SU-DHL-6 (cell line): ENCODE measurements around the gene FAM156A.
"Not testable (repeated sequence)": the region's sequence is repeated elsewhere in the genome, so short reads cannot be mapped to it uniquely, and the experiment has no call there.

Experiments used
- H2AFZ ChIP-seq: fragments of 200-600 bp; sonication (generic); 2 replicates; pipeline ENCODE4 v1.6.1; 2014; ENCODE audit warnings: low read depth, mild to moderate bottlenecking, moderate library complexity, mixed read lengths, antibody characterized with exemption, low read length; ENCODE audit not compliant: severe bottlenecking
- H3F3A ChIP-seq: fragments of 200-600 bp; shearing (Covaris generic); 2 replicates; pipeline ENCODE4 v1.6.0; 2016; ENCODE audit warnings: antibody characterized with exemption, mild to moderate bottlenecking; ENCODE audit not compliant: insufficient read depth
- H3K27ac ChIP-seq: fragments of 200-600 bp; sonication (generic); 2 replicates; pipeline ENCODE4 v1.5.1; 2016; ENCODE audit warnings: low read depth, mild to moderate bottlenecking, low read length, moderate library complexity, mixed read lengths
- H3K27me3 ChIP-seq: fragments of 200-600 bp; sonication (generic), shearing (Covaris generic); 2 replicates; pipeline ENCODE4 v1.6.0; 2014; ENCODE audit warnings: mild to moderate bottlenecking, low read length
- H3K36me3 ChIP-seq: fragments of 200-600 bp; sonication (generic); 2 replicates; pipeline ENCODE4 v1.6.1; 2014; ENCODE audit warnings: mild to moderate bottlenecking, low read length, mixed read lengths
- H3K4me2 ChIP-seq: fragments of 300-600, 200-600 bp; shearing (Covaris generic), sonication (generic); 2 replicates; pipeline ENCODE4 v1.6.0; 2014; ENCODE audit warnings: low read length, low read depth, mild to moderate bottlenecking; ENCODE audit not compliant: poor library complexity, severe bottlenecking
- H3K4me3 ChIP-seq: fragments of 200-600 bp; sonication (generic); 2 replicates; pipeline ENCODE4 v1.5.1; 2014; ENCODE audit warnings: antibody characterized with exemption, low read length, mild to moderate bottlenecking, mixed read lengths; ENCODE audit not compliant: insufficient read depth, poor library complexity, severe bottlenecking
- H3K79me2 ChIP-seq: fragments of 200-600 bp; sonication (generic); 2 replicates; pipeline ENCODE4 v1.6.1; 2014; ENCODE audit warnings: mild to moderate bottlenecking, low read length, moderate library complexity; ENCODE audit not compliant: insufficient read depth
- H3K9ac ChIP-seq: fragments of 200-600 bp; sonication (generic); 2 replicates; pipeline ENCODE4 v1.7.0; 2014; ENCODE audit warnings: mild to moderate bottlenecking, low read length
- H3K9me2 ChIP-seq: fragments of 200-600 bp; sonication (generic); replicated peaks from 2 replicates; pipeline ENCODE4 v1.6.1; 2014; ENCODE audit warnings: low read length; ENCODE audit not compliant: insufficient read depth
- H3K9me3 ChIP-seq: fragments of 200-600 bp; sonication (generic); 2 replicates; pipeline ENCODE4 v1.6.1; 2014; ENCODE audit warnings: low read length, mixed read lengths; ENCODE audit not compliant: insufficient read depth
- H4K20me1 ChIP-seq: fragments of 200-600 bp; sonication (generic); 2 replicates; pipeline ENCODE4 v1.6.1; 2014; ENCODE audit warnings: low read depth, mild to moderate bottlenecking, antibody characterized with exemption, low read length, moderate library complexity, mixed read lengths

Gene FAM156A

DNA sequence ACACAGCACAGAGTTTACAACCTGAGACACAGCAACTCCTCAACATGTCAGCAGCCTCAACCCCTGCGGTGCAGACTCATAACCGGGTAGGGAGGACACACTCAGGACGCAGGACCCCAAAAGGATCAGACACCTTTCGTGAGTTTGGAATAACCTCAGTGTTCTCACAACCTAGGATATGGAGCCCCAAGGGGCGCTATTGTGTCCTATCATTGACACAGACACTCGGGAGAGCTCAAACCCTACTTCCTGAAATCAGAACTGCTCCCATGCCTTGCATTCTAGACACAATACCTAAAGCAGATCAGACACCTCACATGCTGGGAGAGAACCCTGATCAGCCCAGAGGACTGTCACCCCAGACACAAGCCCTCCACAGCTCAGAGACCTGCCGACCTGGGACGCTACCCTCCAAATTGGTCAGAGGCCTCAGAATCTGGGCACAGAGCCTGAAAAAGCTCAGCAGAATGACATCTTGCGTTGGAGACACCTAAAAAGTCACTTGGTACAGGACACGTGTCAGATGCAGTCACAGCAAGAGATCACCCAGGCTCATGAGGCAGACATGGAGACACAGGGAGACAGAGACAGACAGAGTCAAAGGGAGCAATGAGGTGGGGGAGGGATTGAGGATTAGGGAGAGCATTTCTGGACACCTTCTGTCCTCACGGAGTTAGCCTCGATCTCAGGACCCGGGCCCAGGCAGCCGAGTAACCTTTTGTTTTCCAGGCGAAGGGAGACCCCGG is 8.8 kb upstream of the FAM156A start:
- H2AFZ ChIP-seq, H3K4me3 ChIP-seq, H3K9me2 ChIP-seq, H3K79me2 ChIP-seq, H3K9ac ChIP-seq, H4K20me1 ChIP-seq, H3K9me3 ChIP-seq, H3K4me2 ChIP-seq, H3F3A ChIP-seq, H3K27me3 ChIP-seq, H3K27ac ChIP-seq, H3K36me3 ChIP-seq: not testable (repeated sequence)

DNA sequence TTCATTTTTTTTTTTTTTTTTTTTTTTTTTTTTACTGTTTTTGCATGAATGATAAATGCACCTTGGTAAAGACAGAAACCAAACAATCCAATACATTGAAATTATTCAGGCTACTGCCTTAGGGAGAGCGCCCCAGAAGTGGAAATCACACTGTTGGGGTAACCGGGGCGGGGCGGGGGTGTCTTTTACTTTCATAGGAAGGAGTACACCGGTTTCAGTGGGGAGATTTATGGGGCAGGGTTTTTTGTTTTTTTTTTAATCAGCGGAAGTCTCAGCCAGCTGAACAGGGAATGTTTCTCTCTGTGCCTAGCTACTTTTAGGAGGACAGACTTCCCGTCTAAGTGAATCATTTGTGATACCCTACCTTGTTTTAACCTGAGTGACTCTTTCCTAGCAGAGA is 643 bp upstream of the FAM156A start:
- not testable (repeated sequence) for H3K9me2 ChIP-seq, H3K27me3 ChIP-seq, H3K79me2 ChIP-seq, H3K4me3 ChIP-seq, H3K27ac ChIP-seq, H3K9me3 ChIP-seq, H4K20me1 ChIP-seq, H3F3A ChIP-seq, H2AFZ ChIP-seq, H3K4me2 ChIP-seq, H3K36me3 ChIP-seq, H3K9ac ChIP-seq

- not testable (repeated sequence) for H3K36me3 ChIP-seq, H3K27me3 ChIP-seq, H3F3A ChIP-seq, H3K27ac ChIP-seq, H3K4me3 ChIP-seq, H4K20me1 ChIP-seq, H3K4me2 ChIP-seq, H3K9ac ChIP-seq, H2AFZ ChIP-seq, H3K9me2 ChIP-seq, H3K79me2 ChIP-seq, H3K9me3 ChIP-seq
These were observed 8.4 kb downstream of the FAM156A start for GRCh38 chrX:52949884-52950283.

DNA sequence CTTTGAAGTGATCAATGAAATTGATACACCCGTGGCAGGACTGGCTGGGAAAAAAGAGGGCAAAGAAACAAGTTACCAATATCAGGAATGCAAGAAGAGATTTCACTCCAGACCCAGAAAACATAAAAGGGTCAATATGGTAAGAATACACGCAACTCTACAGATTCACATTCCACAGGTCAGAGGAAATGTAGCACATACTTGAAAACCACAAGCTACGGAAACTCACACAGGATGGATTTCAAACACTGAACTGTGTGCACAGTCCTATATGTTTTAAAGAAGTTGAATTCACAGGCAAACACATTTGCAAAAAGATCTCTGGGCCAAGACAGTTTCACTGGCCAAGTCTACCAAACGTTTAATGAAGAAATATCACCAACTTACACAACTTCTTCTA is 9.0 kb downstream of the FAM156A start:
- H2AFZ ChIP-seq, H3K4me3 ChIP-seq, H3K9me2 ChIP-seq, H3K79me2 ChIP-seq, H3K36me3 ChIP-seq, H3F3A ChIP-seq, H3K4me2 ChIP-seq, H3K9ac ChIP-seq, H3K27me3 ChIP-seq, H4K20me1 ChIP-seq, H3K27ac ChIP-seq, H3K9me3 ChIP-seq: not testable (repeated sequence)

DNA sequence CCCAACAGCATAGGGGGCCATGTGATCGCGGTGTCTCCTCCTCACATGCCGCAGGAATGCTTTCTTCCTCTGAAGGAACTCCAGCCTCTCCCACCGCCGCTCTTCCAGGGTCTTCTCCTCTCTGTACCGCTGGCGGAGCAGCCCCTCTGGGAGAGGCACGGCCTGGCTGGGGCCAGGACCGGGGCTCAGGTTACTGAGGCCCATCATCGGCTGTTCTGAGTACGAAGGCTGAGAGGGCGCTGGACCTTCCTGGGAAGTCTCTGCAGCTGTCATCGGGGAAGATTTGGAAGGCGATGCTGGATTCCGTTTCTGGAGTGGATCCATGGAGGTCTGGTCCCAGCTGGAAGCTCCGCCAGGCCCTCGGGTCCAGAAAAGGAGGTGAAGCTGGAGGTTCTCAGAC is 10.1 kb downstream of the FAM156A start:
- not testable (repeated sequence) for H2AFZ ChIP-seq, H3K36me3 ChIP-seq, H3K4me3 ChIP-seq, H4K20me1 ChIP-seq, H3K27me3 ChIP-seq, H3K9me2 ChIP-seq, H3K79me2 ChIP-seq, H3K27ac ChIP-seq, H3K9ac ChIP-seq, H3F3A ChIP-seq, H3K9me3 ChIP-seq, H3K4me2 ChIP-seq

- not testable (repeated sequence) for H3K27ac ChIP-seq, H3K4me3 ChIP-seq, H4K20me1 ChIP-seq, H3F3A ChIP-seq, H3K36me3 ChIP-seq, H2AFZ ChIP-seq, H3K27me3 ChIP-seq, H3K9me3 ChIP-seq, H3K4me2 ChIP-seq, H3K9me2 ChIP-seq, H3K9ac ChIP-seq, H3K79me2 ChIP-seq
These were observed 10.8 kb downstream of the FAM156A start for GRCh38 chrX:52947501-52947900.

- not testable (repeated sequence) for H3K4me2 ChIP-seq, H3K9ac ChIP-seq, H3K9me3 ChIP-seq, H3K27me3 ChIP-seq, H3K4me3 ChIP-seq, H3K79me2 ChIP-seq, H2AFZ ChIP-seq, H4K20me1 ChIP-seq, H3K27ac ChIP-seq, H3F3A ChIP-seq, H3K36me3 ChIP-seq, H3K9me2 ChIP-seq
These were observed 12.4 kb downstream of the FAM156A start for GRCh38 chrX:52945838-52946494.

DNA sequence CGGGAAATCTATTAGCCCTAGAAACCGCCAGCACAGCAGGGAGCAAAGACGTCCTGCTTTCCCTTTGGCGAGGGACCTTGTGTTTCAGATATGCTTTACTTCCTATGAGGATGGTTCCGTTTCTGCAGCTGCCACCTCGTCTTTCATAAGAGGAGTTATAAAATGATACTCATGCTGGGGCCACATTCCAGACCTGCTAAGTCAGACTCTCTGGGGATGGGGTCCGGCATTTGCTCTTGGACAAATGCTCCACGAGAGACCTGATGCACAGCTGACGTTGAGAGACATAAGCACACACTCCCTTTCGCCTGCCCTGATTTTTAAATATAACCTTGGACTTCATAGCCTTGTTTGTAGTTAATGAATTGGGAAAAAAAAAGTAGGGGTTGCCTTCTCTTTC is 16.6 kb downstream of the FAM156A start:
- H3K9me3 ChIP-seq, H3K4me2 ChIP-seq, H2AFZ ChIP-seq, H3K36me3 ChIP-seq, H3K79me2 ChIP-seq, H4K20me1 ChIP-seq, H3F3A ChIP-seq, H3K27ac ChIP-seq, H3K27me3 ChIP-seq, H3K9me2 ChIP-seq, H3K4me3 ChIP-seq, H3K9ac ChIP-seq: not testable (repeated sequence)
